Measurements from ENCODE around the gene SLC34A1. TPM values are rescaled to one million over a fixed set of nuclear protein-coding genes. Genes with fewer than 3 reads are reported as not detected.

The SLC34A1 gene
- total RNA-seq, 2 experiments from 2014 or later, result not detected

Other genes starting within 250 kb of the SLC34A1 start
- 10 to 100 TPM; 10.9 to 13.2 TPM for gene RAB24, start 80.7 kb upstream of the SLC34A1 start, total RNA-seq
- 100 to 1,000 TPM; 253 to 254 TPM for gene PRELID1, start 80.6 kb upstream of the SLC34A1 start, total RNA-seq
- 10 to 100 TPM; 45.0 to 51.7 TPM for gene MXD3, start 72.5 kb upstream of the SLC34A1 start, total RNA-seq
- 10 to 100 TPM; 82.2 to 83.9 TPM for gene LMAN2, start 32.8 kb upstream of the SLC34A1 start, total RNA-seq
- 10 to 100 TPM; 34.6 to 39.2 TPM for gene RGS14, start 26.5 kb upstream of the SLC34A1 start, total RNA-seq
- not detected for gene PFN3, start 16.2 kb downstream of the SLC34A1 start, total RNA-seq
- gene F12, start 25.1 kb downstream of the SLC34A1 start, total RNA-seq, result 1 to 10 TPM; 3.2 to 5.4 TPM
- 100 to 1,000 TPM; 117 to 133 TPM for gene GRK6, start 42.2 kb downstream of the SLC34A1 start, total RNA-seq
- 1 to 10 TPM; 7.4 to 8.2 TPM for gene PRR7, start 62.4 kb downstream of the SLC34A1 start, total RNA-seq
- gene DBN1, start 89.2 kb downstream of the SLC34A1 start, total RNA-seq, result 10 to 100 TPM; 20.8 to 22.4 TPM
- 10 to 100 TPM; 41.2 to 42.2 TPM for gene PDLIM7, start 113.2 kb downstream of the SLC34A1 start, total RNA-seq
- gene DOK3, start 125.4 kb downstream of the SLC34A1 start, total RNA-seq, result 1 to 10 TPM in 1 of 2 experiments, under 1 TPM in 1; 0.37 to 1.3 TPM
- gene DDX41, start 132.5 kb downstream of the SLC34A1 start, total RNA-seq, result 100 to 1,000 TPM; 142 to 147 TPM
- 10 to 100 TPM; 87.4 to 87.8 TPM for gene FAM193B, start 170.1 kb downstream of the SLC34A1 start, total RNA-seq
- 100 to 1,000 TPM; 110 TPM for gene TMED9, start 207.8 kb downstream of the SLC34A1 start, total RNA-seq
- 10 to 100 TPM in 1 of 2 experiments, 1 to 10 TPM in 1; 9.9 to 13.6 TPM for gene B4GALT7, start 215.7 kb downstream of the SLC34A1 start, total RNA-seq